Ovary (tissue), 9 donors: ENCODE data around the gene KCNC2. TPM values are rescaled to one million over a fixed set of nuclear protein-coding genes. Genes with fewer than 3 reads are reported as not detected.

Source experiments
- DNase-seq, 5 donors: peaks; one replicate each; pipeline ENCODE4 v3.0.0-alpha.2; 2019 to 2020
- H3K27ac ChIP-seq, 2 donors: fragments of 200-600 bp; one replicate each; pipeline versions ENCODE4 v1.5.1 to v1.8.0; 2019 to 2022
- H3K27me3 ChIP-seq: fragments of 200-600 bp; one replicate; pipeline ENCODE4 v1.8.0; 2022
- H3K36me3 ChIP-seq: fragments of 200-600 bp; sonication (generic); one replicate; pipeline ENCODE4 v1.5.1; 2019
- H3K4me1 ChIP-seq: one replicate; pipeline ENCODE4 v1.8.1; 2013; ENCODE audit warnings: mild to moderate bottlenecking, moderate library complexity; ENCODE audit not compliant: insufficient read depth
- H3K4me3 ChIP-seq: fragments of 200-600 bp; sonication (generic); one replicate; pipeline ENCODE4 v1.5.1; 2017
- H3K9me3 ChIP-seq, 2 donors: fragments of 200-600 bp in 1 of 2; sonication (generic) in 1 of 2; one replicate each; pipeline versions ENCODE4 v1.5.1 to v1.8.1; 2013 to 2019; ENCODE audit warnings: mild to moderate bottlenecking in 1 of 2, moderate library complexity in 1 of 2
- CTCF ChIP-seq, 3 donors: fragments of 450-650 bp in 2 of 3; fragments of 200-600 bp in 1 of 3; IDR thresholded peaks; one replicate each; pipeline versions ENCODE4 v1.5.1 to v1.8.0; 2016 to 2022; ENCODE audit warnings: antibody characterized with exemption in 3 of 3, mild to moderate bottlenecking in 1 of 3
- EP300 ChIP-seq: sonication (generic); formaldehyde crosslinking; IDR thresholded peaks from one replicate; pipeline ENCODE4 v1.6.1; 2017; ENCODE audit warnings: antibody characterized with exemption
- POLR2A ChIP-seq: fragments of 450-650 bp; IDR thresholded peaks from one replicate; pipeline ENCODE4 v1.6.1; 2017; ENCODE audit warnings: antibody characterized with exemption, mild to moderate bottlenecking, moderate library complexity
- WGBS, 3 donors: extraction: QIAGEN DNeasy Blood & Tissue Kit in 1 of 3; methylation state at CpG; one replicate each; pipeline versions ENCODE4 v1.1.5 to v1.1.7; 2013 to 2017; 5-methylcytosine and 5-hydroxymethylcytosine counted together
- intact Hi-C, 4 donors: fragments of 100-400 bp; cut with DNase I; formaldehyde crosslinking; loops; one replicate each; pipeline versions ENCODE4 v1.11.0 to v1.15.1; 2022 to 2023
- polyA plus RNA-seq, 2 donors: library from polyadenylated mRNA; stranded (reverse); fragments of 200-250 nt in 1 of 2; fragments of 350-450 nt in 1 of 2; fragmentation: Illumina TruSeq in 1 of 2; extraction: RNeasy Lipid Tissue Mini Kit (QIAGEN cat#74804) in 1 of 2; gene quantifications; one replicate each; pipeline ENCODE4 v1.2.3, GENCODE V29; 2013 to 2014
- total RNA-seq, 7 donors: library from RNA; depleted of rRNA in 2 of 7; stranded (reverse); fragments of >200 nt in 2 of 7; fragmentation: NEBNext Ultra II Directional in 3 of 7; extraction: Animal tissue kit (Norgen Biotek cat#: 25700) in 3 of 7; gene quantifications; one replicate each; pipeline versions ENCODE4 v1.1.0 to v1.2.4, GENCODE V29; 2016 to 2023
- donor health status: DM: no; HTN: no; CAD: no; lungs with moderate emphysema.
- donor health status: DM: no; HTN: no; CAD: no.
- donor health status: Bipolar disorder and iron deficiency.
- donor health status: DM: yes; HTN: yes; CAD: no.
- donor health status: DM: no; HTN: no; CAD: no.
- donor health status: DM: yes; HTN: yes; CAD: no.

The KCNC2 gene
- total and polyA plus RNA-seq, 9 donors = not detected

- Histone ChIP-seq H3K9me3 (no peaks in the 10 kb centered on the region), H3K36me3 (no peaks in the 10 kb centered on the region), H3K4me3 (no peak overlapping the region), H3K4me1 (no peaks in the 10 kb centered on the region), H3K27me3 (no peaks in the 10 kb centered on the region), H3K27ac (no peak overlapping the region)
- 14 to 19% (median 16%) methylated on average over 2 of the region's 2 CpGs for WGBS, 3 donors
- TF ChIP-seq CTCF (IDR thresholded peaks at IDR 0.05) = no peak
- no peak for TF ChIP-seq EP300
- TF ChIP-seq POLR2A = no peak
- no peak for DNase-seq
- intact Hi-C loops = no loop called here
These were observed 146.9 kb downstream of the KCNC2 start for GRCh38 chr12:75062691-75063090.

DNA sequence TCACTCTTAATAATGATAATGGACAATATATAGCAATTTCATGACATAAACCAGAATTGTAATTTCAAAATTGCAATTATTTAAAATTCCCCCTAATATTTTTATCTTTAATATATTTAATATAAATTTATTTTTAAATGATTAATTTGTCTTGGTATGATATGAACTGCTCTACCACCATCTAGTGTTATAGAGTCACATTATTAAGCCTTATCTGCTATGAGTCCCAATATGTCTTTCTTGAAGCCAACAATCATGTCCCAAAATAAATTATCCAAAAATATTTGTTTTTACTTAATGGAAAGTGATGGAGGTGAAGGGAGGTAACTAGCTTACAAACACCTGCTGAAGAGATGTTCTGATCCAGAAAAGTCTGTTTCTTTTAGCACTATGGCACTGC is 151.4 kb downstream of the KCNC2 start:
- DNase-seq = no peak
- H3K4me1 ChIP-seq = no peaks in the 10 kb centered on the region
- no peaks in the 10 kb centered on the region for H3K27me3 ChIP-seq
- H3K4me3 ChIP-seq = no peak overlapping the region
- intact Hi-C loops = no loop called here
- H3K9me3 ChIP-seq = no peaks in the 10 kb centered on the region
- no peaks in the 10 kb centered on the region for H3K36me3 ChIP-seq
- H3K27ac ChIP-seq = no peak overlapping the region
- no peak for TF ChIP-seq EP300
- no peak for TF ChIP-seq POLR2A
- TF ChIP-seq CTCF (IDR thresholded peaks at IDR 0.05) = no peak

- no peak overlapping the region for H3K27ac ChIP-seq
- intact Hi-C loops = no loop called here
- no peaks in the 10 kb centered on the region for H3K9me3 ChIP-seq
- DNase-seq = no peak
- 4 to 25% (median 5%) methylated on average over 2 of the region's 2 CpGs for WGBS, 3 donors
- no peaks in the 10 kb centered on the region for H3K27me3 ChIP-seq
- H3K36me3 ChIP-seq = no peaks in the 10 kb centered on the region
- no peak for TF ChIP-seq POLR2A
- TF ChIP-seq CTCF (IDR thresholded peaks at IDR 0.05) = no peak
- no peak for TF ChIP-seq EP300
- H3K4me1 ChIP-seq = no peaks in the 10 kb centered on the region
- no peak overlapping the region for H3K4me3 ChIP-seq
These were observed 160.9 kb downstream of the KCNC2 start for GRCh38 chr12:75048767-75049166.

DNA sequence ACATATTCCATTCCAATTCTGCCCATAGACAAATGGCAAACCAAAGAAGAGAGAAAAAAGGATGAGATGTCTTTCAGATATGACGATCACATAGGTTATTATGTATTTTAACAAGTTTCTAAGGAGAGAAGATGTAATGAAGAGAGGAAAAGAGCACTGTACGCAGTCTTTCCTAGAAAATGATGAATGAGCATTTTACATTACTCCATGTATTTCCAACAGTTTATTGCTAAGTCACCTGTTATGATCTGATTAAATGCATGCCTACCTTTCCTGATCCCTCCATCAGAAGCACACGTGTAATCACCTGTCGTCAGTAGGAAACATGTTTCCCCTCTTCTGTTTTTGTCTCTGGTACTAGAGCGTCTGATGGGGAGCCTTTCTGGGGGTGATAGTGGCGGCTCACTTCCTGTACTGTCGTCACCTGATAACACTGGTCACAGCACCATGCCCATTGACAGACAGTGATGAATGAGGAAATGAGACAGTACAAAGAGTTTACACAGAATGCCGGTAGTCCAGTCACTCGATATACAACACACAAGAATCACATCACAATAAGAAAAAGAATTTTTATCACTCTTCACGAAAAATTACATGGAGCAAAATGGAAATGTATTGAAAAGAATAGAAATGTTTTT is 161.6 kb downstream of the KCNC2 start:
- no peak for DNase-seq
- intact Hi-C loops = no loop called here
- Histone ChIP-seq H3K9me3 (no peaks in the 10 kb centered on the region), H3K27ac (no peak overlapping the region), H3K36me3 (no peaks in the 10 kb centered on the region), H3K4me3 (no peak overlapping the region), H3K27me3 (no peaks in the 10 kb centered on the region), H3K4me1 (no peaks in the 10 kb centered on the region)
- WGBS, 3 donors = 71 to 79% (median 73%) methylated on average over 10 of the region's 10 CpGs
- TF ChIP-seq EP300 (no peak), CTCF (IDR thresholded peaks at IDR 0.05) (no peak), POLR2A (no peak)
